HL-60 (cell line): ENCODE measurements around the gene RBFOX1.

Experiments used
- GABPA ChIP-seq: IDR thresholded peaks from 2 replicates; pipeline ENCODE4 v1.6.1; 2012; ENCODE audit warnings: low read depth
- TF ChIP-seq, protein P1 (sequence below): IDR thresholded peaks from 2 replicates; pipeline ENCODE4 v1.6.1; 2012; ENCODE audit warnings: low read depth; ENCODE audit not compliant: insufficient replicate concordance

- no peak for TF ChIP-seq GABPA
- TF ChIP-seq, protein P1, sequence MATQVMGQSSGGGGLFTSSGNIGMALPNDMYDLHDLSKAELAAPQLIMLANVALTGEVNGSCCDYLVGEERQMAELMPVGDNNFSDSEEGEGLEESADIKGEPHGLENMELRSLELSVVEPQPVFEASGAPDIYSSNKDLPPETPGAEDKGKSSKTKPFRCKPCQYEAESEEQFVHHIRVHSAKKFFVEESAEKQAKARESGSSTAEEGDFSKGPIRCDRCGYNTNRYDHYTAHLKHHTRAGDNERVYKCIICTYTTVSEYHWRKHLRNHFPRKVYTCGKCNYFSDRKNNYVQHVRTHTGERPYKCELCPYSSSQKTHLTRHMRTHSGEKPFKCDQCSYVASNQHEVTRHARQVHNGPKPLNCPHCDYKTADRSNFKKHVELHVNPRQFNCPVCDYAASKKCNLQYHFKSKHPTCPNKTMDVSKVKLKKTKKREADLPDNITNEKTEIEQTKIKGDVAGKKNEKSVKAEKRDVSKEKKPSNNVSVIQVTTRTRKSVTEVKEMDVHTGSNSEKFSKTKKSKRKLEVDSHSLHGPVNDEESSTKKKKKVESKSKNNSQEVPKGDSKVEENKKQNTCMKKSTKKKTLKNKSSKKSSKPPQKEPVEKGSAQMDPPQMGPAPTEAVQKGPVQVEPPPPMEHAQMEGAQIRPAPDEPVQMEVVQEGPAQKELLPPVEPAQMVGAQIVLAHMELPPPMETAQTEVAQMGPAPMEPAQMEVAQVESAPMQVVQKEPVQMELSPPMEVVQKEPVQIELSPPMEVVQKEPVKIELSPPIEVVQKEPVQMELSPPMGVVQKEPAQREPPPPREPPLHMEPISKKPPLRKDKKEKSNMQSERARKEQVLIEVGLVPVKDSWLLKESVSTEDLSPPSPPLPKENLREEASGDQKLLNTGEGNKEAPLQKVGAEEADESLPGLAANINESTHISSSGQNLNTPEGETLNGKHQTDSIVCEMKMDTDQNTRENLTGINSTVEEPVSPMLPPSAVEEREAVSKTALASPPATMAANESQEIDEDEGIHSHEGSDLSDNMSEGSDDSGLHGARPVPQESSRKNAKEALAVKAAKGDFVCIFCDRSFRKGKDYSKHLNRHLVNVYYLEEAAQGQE: no peak
Measured at GRCh38 chr16:7313170-7313569, 19.5 kb upstream of the RBFOX1 start.
